Tibial nerve (tissue), 4 donors: ENCODE data around the gene CNIH3.

ENCODE experiments used
- CTCF ChIP-seq, 5 experiments: fragments of 200-600 bp in 3 of 5; fragments of 450-650 bp in 2 of 5; sonication (generic) in 3 of 5; IDR thresholded peaks; one replicate each; pipeline ENCODE4 v1.5.1; 2016 to 2019; ENCODE audit warnings: antibody characterized with exemption in 5 of 5, mild to moderate bottlenecking in 3 of 5, moderate library complexity in 2 of 5
- EP300 ChIP-seq, 2 donors: sonication (generic); formaldehyde crosslinking; IDR thresholded peaks; one replicate each; pipeline ENCODE4 v1.6.1; 2017; ENCODE audit warnings: antibody characterized with exemption in 2 of 2, mild to moderate bottlenecking in 1 of 2
- POLR2A ChIP-seq, 2 donors: fragments of 450-650 bp; IDR thresholded peaks; one replicate each; pipeline ENCODE4 v1.6.1; 2017; ENCODE audit warnings: antibody characterized with exemption in 2 of 2, mild to moderate bottlenecking in 2 of 2, moderate library complexity in 2 of 2

DNA sequence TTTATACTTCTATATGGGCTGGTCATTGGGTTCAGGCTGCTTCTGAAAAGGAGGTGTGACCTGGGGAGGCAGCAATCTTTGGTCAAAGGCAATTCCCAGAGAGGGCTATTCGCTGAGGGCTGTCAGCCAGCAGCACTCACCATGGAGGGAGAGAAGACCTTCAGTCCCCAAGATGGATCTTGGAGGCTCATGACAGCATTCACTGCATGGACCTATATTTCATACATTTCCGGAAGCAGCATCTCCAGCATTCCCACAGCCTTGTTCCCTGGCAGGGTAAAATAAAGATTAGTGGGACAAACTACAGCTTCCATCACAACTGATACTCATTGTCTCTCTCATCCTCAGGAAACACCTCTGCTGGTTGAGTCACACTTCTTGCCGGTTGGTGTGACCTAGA, 146.6 kb downstream of the CNIH3 start:
- TF ChIP-seq CTCF (IDR thresholded peaks at IDR 0.05) (no peak), POLR2A (IDR thresholded peaks at IDR 0.05) (no peak), EP300 (IDR thresholded peaks at IDR 0.05) (no peak)
